H1 (cell line): ENCODE measurements around the gene CEACAM16. TPM values are rescaled to one million over a fixed set of nuclear protein-coding genes. Genes with fewer than 3 reads are reported as not detected.

Experiments
- CTCF ChIA-PET: fragments of 300-600 bp; sonication (Branson Sonifier 250); formaldehyde crosslinking; loops from one replicate; lab custom pipeline; 2021; ENCODE audit not compliant: partially characterized antibody; lab: Charles Lee
- POLR2A ChIA-PET: fragments of 300-600 bp; sonication (Branson Sonifier 250); formaldehyde crosslinking; loops from one replicate; lab custom pipeline; 2021; ENCODE audit warnings: inconsistent platforms; ENCODE audit not compliant: partially characterized antibody; lab: Charles Lee
- DNase-seq, 2 experiments: peaks; one replicate each; pipeline versions ENCODE4 v3.0.0 to v3.0.0-alpha.2; 2010 to 2022; ENCODE audit warnings: low spot score in 2 of 2, low read depth in 1 of 2, mixed read lengths in 1 of 2
- FAIRE-seq: peaks from 2 replicates; lab custom pipeline; 2011; peaks lifted over from hg19 to GRCh38; lab: Jason Lieb, UNC
- H2AFZ ChIP-seq: 2 replicates; pipeline ENCODE4 v1.8.1; 2012; ENCODE audit warnings: low read length, inconsistent platforms
- H2AK5ac ChIP-seq: 2 replicates; pipeline ENCODE4 v1.6.1; 2013; ENCODE audit warnings: low read depth, low read length
- H2BK120ac ChIP-seq: replicated peaks from 2 replicates; pipeline ENCODE3; 2013; ENCODE audit warnings: low read depth, low read length, inconsistent platforms
- H2BK12ac ChIP-seq: 2 replicates; pipeline ENCODE4 v1.6.1; 2013; ENCODE audit warnings: low read depth, low read length
- H2BK15ac ChIP-seq: 2 replicates; pipeline ENCODE4 v1.6.1; 2013; ENCODE audit warnings: low read length
- H2BK20ac ChIP-seq: 2 replicates; pipeline ENCODE4 v1.6.1; 2013; ENCODE audit warnings: low read length
- H2BK5ac ChIP-seq: 2 replicates; pipeline ENCODE4 v1.6.1; 2013; ENCODE audit warnings: low read depth, low read length
- H3K14ac ChIP-seq: 2 replicates; pipeline ENCODE4 v1.6.1; 2013; ENCODE audit warnings: inconsistent platforms; ENCODE audit not compliant: insufficient read length
- H3K18ac ChIP-seq: 2 replicates; pipeline ENCODE4 v1.6.1; 2013; ENCODE audit warnings: low read length; ENCODE audit errors: extremely low read depth
- H3K23ac ChIP-seq: 2 replicates; pipeline ENCODE4 v1.6.1; 2013; ENCODE audit warnings: inconsistent platforms; ENCODE audit not compliant: insufficient read length
- H3K23me2 ChIP-seq: 2 replicates; pipeline ENCODE4 v1.6.1; 2013; ENCODE audit warnings: low read depth, low read length
- H3K27ac ChIP-seq: 2 replicates; pipeline ENCODE4 v1.6.1; 2011; ENCODE audit warnings: low read depth, low read length, inconsistent platforms
- H3K27me3 ChIP-seq, 4 experiments: replicated peaks in 1 of 4; 1 replicate in 1 of 4; 2 replicates in 3 of 4; pipeline versions ENCODE4 v1.6.1 to v1.8.1; 2011 to 2013; ENCODE audit warnings: low read length in 3 of 4, mild to moderate bottlenecking in 3 of 4, inconsistent platforms in 2 of 4, mixed read lengths in 2 of 4, moderate library complexity in 1 of 4; ENCODE audit not compliant: control insufficient read depth in 3 of 4, insufficient read depth in 3 of 4; ENCODE audit errors: extremely low read depth in 1 of 4
- H3K36me3 ChIP-seq, 4 experiments: 2 replicates each; pipeline versions ENCODE4 v1.6.1 to v1.8.1; 2011 to 2013; ENCODE audit warnings: mild to moderate bottlenecking in 4 of 4, low read length in 3 of 4, moderate library complexity in 2 of 4, control low read depth in 1 of 4, inconsistent platforms in 1 of 4; ENCODE audit not compliant: insufficient read depth in 4 of 4, control insufficient read depth in 2 of 4
- H3K4ac ChIP-seq: replicated peaks from 2 replicates; pipeline ENCODE3; 2013; ENCODE audit warnings: low read length, low read depth, mixed read lengths, inconsistent platforms; ENCODE audit not compliant: insufficient read length
- H3K4me1 ChIP-seq, 4 experiments: replicated peaks in 1 of 4; 1 replicate in 1 of 4; 2 replicates in 3 of 4; pipeline versions ENCODE4 v1.6.1 to v1.8.1; 2011 to 2013; ENCODE audit warnings: low read length in 3 of 4, inconsistent platforms in 2 of 4, mixed read lengths in 1 of 4; ENCODE audit not compliant: insufficient read depth in 4 of 4, control insufficient read depth in 3 of 4
- H3K4me2 ChIP-seq, 2 experiments: 2 replicates each; pipeline versions ENCODE4 v1.6.1 to v1.8.1; 2011 to 2013; ENCODE audit warnings: low read depth in 2 of 2, low read length in 2 of 2, control low read depth in 1 of 2, inconsistent platforms in 1 of 2, mild to moderate bottlenecking in 1 of 2; ENCODE audit not compliant: insufficient read depth in 1 of 2
- H3K4me3 ChIP-seq, 4 experiments: fragments of 200-600, 300-600 bp in 1 of 4; sonication (generic), shearing (Covaris generic), sonication (Bioruptor Twin) in 1 of 4; 2 replicates each; pipeline versions ENCODE4 v1.5.1 to v1.8.1; 2011 to 2016; ENCODE audit warnings: low read length in 4 of 4, low read depth in 3 of 4, control low read depth in 2 of 4, inconsistent platforms in 2 of 4, mild to moderate bottlenecking in 2 of 4, mixed read lengths in 1 of 4, moderate library complexity in 1 of 4; ENCODE audit not compliant: insufficient read depth in 2 of 4; ENCODE audit errors: extremely low read depth in 1 of 4
- H3K56ac ChIP-seq: replicated peaks from 2 replicates; pipeline ENCODE3; 2013; ENCODE audit warnings: low read depth, mild to moderate bottlenecking, mixed read lengths, low read length, inconsistent platforms; ENCODE audit not compliant: insufficient read length
- H3K79me1 ChIP-seq: 2 replicates; pipeline ENCODE4 v1.6.1; 2013; ENCODE audit warnings: low read depth, low read length, control low read depth
- H3K79me2 ChIP-seq, 2 experiments: 2 replicates each; pipeline versions ENCODE4 v1.6.1 to v1.8.1; 2012 to 2013; ENCODE audit warnings: low read length in 2 of 2, mild to moderate bottlenecking in 2 of 2, inconsistent platforms in 1 of 2; ENCODE audit not compliant: insufficient read depth in 2 of 2, control insufficient read depth in 1 of 2
- H3K9ac ChIP-seq, 4 experiments: replicated peaks in 1 of 4; 1 replicate in 1 of 4; 2 replicates in 3 of 4; pipeline versions ENCODE4 v1.6.1 to v1.8.1; 2011 to 2013; ENCODE audit warnings: low read depth in 3 of 4, low read length in 3 of 4, control low read depth in 2 of 4, mild to moderate bottlenecking in 2 of 4, moderate library complexity in 2 of 4, inconsistent platforms in 1 of 4; ENCODE audit errors: extremely low read depth in 1 of 4
- H3K9me3 ChIP-seq, 2 experiments: 2 replicates each; pipeline versions ENCODE4 v1.6.1 to v1.8.1; 2012 to 2013; ENCODE audit warnings: mild to moderate bottlenecking in 2 of 2, moderate library complexity in 2 of 2, control low read depth in 1 of 2, inconsistent platforms in 1 of 2, low read depth in 1 of 2, low read length in 1 of 2, mixed read lengths in 1 of 2; ENCODE audit not compliant: insufficient read depth in 2 of 2
- H4K20me1 ChIP-seq, 2 experiments: replicated peaks in 1 of 2; 2 replicates each; pipeline versions ENCODE3 to v1.8.1; 2011 to 2013; ENCODE audit warnings: inconsistent platforms in 2 of 2, low read length in 2 of 2, mild to moderate bottlenecking in 1 of 2; ENCODE audit not compliant: insufficient read depth in 2 of 2, control insufficient read depth in 1 of 2
- H4K5ac ChIP-seq: 2 replicates; pipeline ENCODE4 v1.6.1; 2013; ENCODE audit warnings: low read length, low read depth, mixed read lengths, inconsistent platforms; ENCODE audit not compliant: insufficient read length
- H4K8ac ChIP-seq: 2 replicates; pipeline ENCODE4 v1.8.0; 2013; ENCODE audit warnings: mild to moderate bottlenecking, moderate library complexity, low read length, inconsistent platforms; ENCODE audit not compliant: insufficient read depth; ENCODE audit errors: extremely low read depth
- H4K91ac ChIP-seq: replicated peaks from 2 replicates; pipeline ENCODE3; 2013; ENCODE audit warnings: low read length, mixed read lengths, inconsistent platforms; ENCODE audit not compliant: insufficient read length
- ATF2 ChIP-seq: IDR thresholded peaks from 2 replicates; pipeline ENCODE4 v1.6.1; 2012; ENCODE audit warnings: low read length, inconsistent platforms
- ATF3 ChIP-seq: IDR thresholded peaks from 2 replicates; pipeline ENCODE4 v1.6.1; 2011; ENCODE audit warnings: low read depth, mild to moderate bottlenecking, low read length; ENCODE audit not compliant: insufficient read depth
- BCL11A ChIP-seq, 2 experiments: IDR thresholded peaks; one replicate each; pipeline ENCODE4 v1.6.1; 2011; ENCODE audit warnings: low read depth in 2 of 2, low read length in 2 of 2, mild to moderate bottlenecking in 2 of 2
- CHD2 ChIP-seq: IDR thresholded peaks from 2 replicates; pipeline ENCODE4 v1.6.1; 2012; ENCODE audit warnings: low read length, improper control_type of control experiment
- EGR1 ChIP-seq: IDR thresholded peaks from 2 replicates; pipeline ENCODE4 v1.6.1; 2011; ENCODE audit warnings: low read depth, low read length, borderline replicate concordance
- FOSL1 ChIP-seq: IDR thresholded peaks from 2 replicates; pipeline ENCODE4 v1.6.1; 2011; ENCODE audit warnings: mild to moderate bottlenecking, low read depth, low read length, moderate library complexity; ENCODE audit not compliant: insufficient read depth
- GTF2F1 ChIP-seq: IDR thresholded peaks from 2 replicates; pipeline ENCODE4 v1.6.1; 2012; ENCODE audit warnings: low read depth, low read length, improper control_type of control experiment, borderline replicate concordance
- TCF12 ChIP-seq: IDR thresholded peaks from 2 replicates; pipeline ENCODE4 v1.6.1; 2011; ENCODE audit warnings: low read depth, mild to moderate bottlenecking, low read length
- TEAD4 ChIP-seq: IDR thresholded peaks from 2 replicates; pipeline ENCODE4 v1.6.1; 2012; ENCODE audit warnings: low read depth, low read length, inconsistent platforms, mixed read lengths
- USF2 ChIP-seq: IDR thresholded peaks from 2 replicates; pipeline ENCODE4 v1.6.1; 2011; ENCODE audit warnings: low read length, improper control_type of control experiment
- WGBS, 2 experiments: shearing (Covaris generic) in 1 of 2; methylation state at CpG; one replicate each; pipeline versions ENCODE4 v1.1.6 to v1.1.7; 2013 to 2015; ENCODE audit warnings: low lambda C conversion rate in 2 of 2, mixed read lengths in 2 of 2, inconsistent platforms in 1 of 2, low coverage in 1 of 2, missing lambda C conversion rate in 1 of 2; ENCODE audit not compliant: insufficient replicate concordance in 2 of 2, insufficient coverage in 1 of 2, insufficient read length in 1 of 2; ENCODE audit errors: extremely low coverage in 1 of 2, missing lambda C conversion rate in 1 of 2; 5-methylcytosine and 5-hydroxymethylcytosine counted together
- polyA plus RNA-seq, 7 experiments: library from polyadenylated mRNA; depleted of rRNA in 3 of 7; stranded (reverse) in 5 of 7; unstranded in 2 of 7; fragments of >200 nt in 5 of 7; fragments of 200-250 nt in 2 of 7; gene quantifications; 1 replicate in 5 of 7; 2 replicates in 1 of 7; 4 replicates in 1 of 7; pipeline versions ENCODE4 v1.2.1 to v1.2.3, GENCODE V29; 2011 to 2013; ENCODE audit warnings: missing spikeins in 2 of 7, mixed read lengths in 2 of 7
- total RNA-seq: library from RNA; stranded (reverse); fragmentation: NEBNext Ultra II Directional; extraction: Animal tissue kit (Norgen Biotek cat#: 25700); gene quantifications from 2 replicates; pipeline ENCODE4 v1.2.1, GENCODE V29; 2021

Gene CEACAM16
- total and polyA plus RNA-seq, 2 of the 8 experiments (the other 6 are each of a cell fraction or from before 2014, with no cell fraction given) = not detected

- no peak overlapping the region for H3K18ac ChIP-seq
- no peaks in the 10 kb centered on the region for H3K4me1 ChIP-seq
- 87% methylated on average over 13 of the region's 14 CpGs; no CpG with 5 or more reads in 1 of the 2 experiments for WGBS, 2 experiments
- no peak overlapping the region for H2AFZ ChIP-seq
- H3K27ac ChIP-seq = no peak overlapping the region
- no peak overlapping the region for H4K8ac ChIP-seq
- H3K9me3 ChIP-seq = peaks cover 8 to 10% of the 10 kb centered on the region in 2 experiments
- H2BK120ac ChIP-seq = no peak overlapping the region
- no peak overlapping the region for H2BK15ac ChIP-seq
- H3K79me2 ChIP-seq = no peaks in the 10 kb centered on the region
- CTCF ChIA-PET = interaction anchor here (1.0 to 2.4 kb wide), 4 partner anchors 14 to 74 kb away, joined by 3 to 9 read pairs (median 5); no protein-coding TSS in a partner anchor
- no peaks in the 10 kb centered on the region for H4K20me1 ChIP-seq
- no peak overlapping the region for H3K9ac ChIP-seq
- H4K5ac ChIP-seq = no peak overlapping the region
- no peaks in the 10 kb centered on the region for H3K79me1 ChIP-seq
- no peak overlapping the region for H2AK5ac ChIP-seq
- H2BK12ac ChIP-seq = no peak overlapping the region
- DNase-seq = no peak
- no peak overlapping the region for H2BK5ac ChIP-seq
- no peaks in the 10 kb centered on the region; a peak in 1 of 8 replicates for H3K36me3 ChIP-seq
- TF ChIP-seq USF2 = no peak
- no peak for TF ChIP-seq GTF2F1
- no peak for TF ChIP-seq CHD2
- TF ChIP-seq EGR1 = no peak
- no peak for TF ChIP-seq ATF2
- no peak for TF ChIP-seq FOSL1
- TF ChIP-seq TCF12 = no peak
- TF ChIP-seq ATF3 = no peak
- TF ChIP-seq BCL11A (IDR thresholded peaks at IDR 0.05; ENCODE audit: low read depth in 2 of 2, low read length in 2 of 2) = no peak
- no peak for TF ChIP-seq TEAD4
- no peak overlapping the region for H3K4me2 ChIP-seq
- POLR2A ChIA-PET = interaction anchor here (0.6 kb wide), 1 partner anchor 382 kb away, joined by 3 read pairs; no protein-coding TSS in a partner anchor
- no peak overlapping the region for H3K14ac ChIP-seq
- H3K4me3 ChIP-seq = no peak overlapping the region
- H4K91ac ChIP-seq = no peak overlapping the region
- H3K23ac ChIP-seq = no peak overlapping the region
- no peak overlapping the region for H2BK20ac ChIP-seq
- FAIRE-seq = no peak
- 0 out of 7 replicates have a peak, but pooled peaks cover 0 to 2% (median 0%) of the 10 kb centered on the region in 4 experiments for H3K27me3 ChIP-seq
- H3K4ac ChIP-seq = no peak overlapping the region
- no peak overlapping the region for H3K56ac ChIP-seq
- no peaks in the 10 kb centered on the region for H3K23me2 ChIP-seq
Measured at GRCh38 chr19:44710483-44710882, 11.5 kb downstream of the CEACAM16 start.
